Measurements from ENCODE around the gene TLR6.

The TLR6 gene

DNA sequence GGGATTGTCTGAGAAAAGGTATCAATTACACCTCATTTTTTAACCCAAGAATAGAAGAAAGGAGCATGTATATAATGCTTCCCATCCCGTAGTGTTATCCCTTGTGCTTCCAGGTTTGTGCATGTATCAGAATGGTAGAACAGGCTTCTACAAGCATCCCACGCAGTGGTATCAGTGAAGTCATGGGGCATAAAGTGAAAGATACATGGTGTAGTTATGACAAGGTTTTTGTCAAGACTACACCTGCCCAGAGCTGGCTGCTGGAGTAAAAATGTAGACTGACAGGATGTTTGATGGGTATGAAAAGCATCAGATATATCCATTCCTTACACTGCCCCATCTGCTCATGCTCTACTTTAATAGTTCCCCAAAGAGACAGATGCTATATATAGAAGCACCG, 61.5 kb downstream of the TLR6 start:
- 94% methylated on average over 3 of the region's 3 CpGs for WGBS
- Histone ChIP-seq H3K79me1 (replicated peaks; ENCODE audit: low read length, poor library complexity, severe bottlenecking) (no peaks in the 10 kb centered on the region), H2BK5ac (ENCODE audit: low read depth, low read length, poor library complexity, severe bottlenecking) (no peak overlapping the region), H4K91ac (ENCODE audit: low read length) (no peak overlapping the region), H3K14ac (ENCODE audit: low read length in 2 of 2) (no peak overlapping the region), H3K9ac (ENCODE audit: low read length) (no peak overlapping the region), H2BK12ac (ENCODE audit: low read length in 2 of 2) (no peak overlapping the region), H3K4me1 (ENCODE audit: control insufficient read depth, insufficient read depth, low read depth, low read length) (no peaks in the 10 kb centered on the region), H2BK120ac (ENCODE audit: low read depth, low read length) (no peak overlapping the region), H3K27me3 (ENCODE audit: control insufficient read depth in 1 of 2, insufficient read depth in 1 of 2, low read length in 2 of 2) (no peaks in the 10 kb centered on the region), H2AFZ (ENCODE audit: low read depth, low read length) (no peak overlapping the region), H3K4ac (ENCODE audit: low read depth in 1 of 2, low read length in 2 of 2) (no peak overlapping the region), H3K18ac (ENCODE audit: low read depth in 1 of 2, low read length in 2 of 2) (no peak overlapping the region), H3K23ac (ENCODE audit: low read length in 2 of 2) (no peak overlapping the region), H3K27ac (ENCODE audit: low read length, poor library complexity, severe bottlenecking) (no peak overlapping the region), H2AK5ac (ENCODE audit: low read length, severe bottlenecking) (no peak overlapping the region), H4K8ac (ENCODE audit: low read length) (no peak overlapping the region), H3K4me2 (ENCODE audit: low read length, poor library complexity, severe bottlenecking) (no peak overlapping the region), H2BK15ac (ENCODE audit: low read depth, poor library complexity, severe bottlenecking) (no peak overlapping the region), H3K4me3 (ENCODE audit: insufficient read depth in 1 of 2, low read depth in 1 of 2, low read length in 2 of 2) (no peak overlapping the region), H3K36me3 (ENCODE audit: control insufficient read depth in 1 of 2, insufficient read depth in 2 of 2, low read depth in 1 of 2, low read length in 2 of 2) (no peaks in the 10 kb centered on the region), H3K9me3 (ENCODE audit: control insufficient read depth, low read length) (no peaks in the 10 kb centered on the region)
- no peak for DNase-seq

DNA sequence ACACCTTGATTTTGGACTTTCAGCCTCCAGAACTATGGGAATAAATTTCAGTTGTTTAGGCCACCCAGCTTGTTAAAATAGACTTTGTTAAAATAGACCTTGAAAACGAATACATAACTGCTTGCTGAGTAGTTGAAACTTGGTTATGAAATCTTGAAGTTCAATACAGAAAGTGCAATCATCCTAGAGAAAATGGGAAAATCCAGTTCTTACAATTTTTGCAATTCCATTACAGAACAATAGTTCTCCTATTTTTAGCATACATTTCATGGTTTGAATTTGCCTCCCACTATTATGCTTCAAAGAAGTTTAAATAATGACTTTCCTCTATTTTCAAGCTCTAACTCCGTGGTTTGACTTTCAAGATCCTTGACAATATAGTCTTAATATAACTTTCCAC, 62.6 kb downstream of the TLR6 start:
- H2AK5ac ChIP-seq (ENCODE audit: low read length, severe bottlenecking) = no peak overlapping the region
- no peak overlapping the region for H3K4me3 ChIP-seq (ENCODE audit: insufficient read depth in 1 of 2, low read depth in 1 of 2, low read length in 2 of 2)
- no peaks in the 10 kb centered on the region for H3K9me3 ChIP-seq (ENCODE audit: control insufficient read depth, low read length)
- H3K4me1 ChIP-seq (ENCODE audit: control insufficient read depth, insufficient read depth, low read depth, low read length) = peaks cover 1% of the 10 kb centered on the region
- H3K79me1 ChIP-seq (replicated peaks; ENCODE audit: low read length, poor library complexity, severe bottlenecking) = no peaks in the 10 kb centered on the region
- 80% methylated on average over 2 of the region's 2 CpGs for WGBS
- no peak for DNase-seq
- no peak overlapping the region for H4K91ac ChIP-seq (ENCODE audit: low read length)
- no peak overlapping the region for H2BK15ac ChIP-seq (ENCODE audit: low read depth, poor library complexity, severe bottlenecking)
- no peak overlapping the region for H3K27ac ChIP-seq (ENCODE audit: low read length, poor library complexity, severe bottlenecking)
- H3K18ac ChIP-seq (ENCODE audit: low read depth in 1 of 2, low read length in 2 of 2) = no peak overlapping the region
- no peak overlapping the region for H4K8ac ChIP-seq (ENCODE audit: low read length)
- H3K9ac ChIP-seq (ENCODE audit: low read length) = no peak overlapping the region
- H3K23ac ChIP-seq (ENCODE audit: low read length in 2 of 2) = no peak overlapping the region
- H3K4ac ChIP-seq (ENCODE audit: low read depth in 1 of 2, low read length in 2 of 2) = no peak overlapping the region
- H2AFZ ChIP-seq (ENCODE audit: low read depth, low read length) = no peak overlapping the region
- H3K27me3 ChIP-seq (ENCODE audit: control insufficient read depth in 1 of 2, insufficient read depth in 1 of 2, low read length in 2 of 2) = no peaks in the 10 kb centered on the region
- H2BK5ac ChIP-seq (ENCODE audit: low read depth, low read length, poor library complexity, severe bottlenecking) = no peak overlapping the region
- no peak overlapping the region for H2BK120ac ChIP-seq (ENCODE audit: low read depth, low read length)
- H2BK12ac ChIP-seq (ENCODE audit: low read length in 2 of 2) = no peak overlapping the region
- no peak overlapping the region for H3K14ac ChIP-seq (ENCODE audit: low read length in 2 of 2)
- H3K4me2 ChIP-seq (ENCODE audit: low read length, poor library complexity, severe bottlenecking) = no peak overlapping the region
- no peaks in the 10 kb centered on the region for H3K36me3 ChIP-seq (ENCODE audit: control insufficient read depth in 1 of 2, insufficient read depth in 2 of 2, low read depth in 1 of 2, low read length in 2 of 2)

- H3K4me1 ChIP-seq (ENCODE audit: control insufficient read depth, insufficient read depth, low read depth, low read length) = peaks cover 6% of the 10 kb centered on the region
- no peak overlapping the region for H3K18ac ChIP-seq (ENCODE audit: low read depth in 1 of 2, low read length in 2 of 2)
- no peak for DNase-seq
- H2AK5ac ChIP-seq (ENCODE audit: low read length, severe bottlenecking) = no peak overlapping the region
- H2BK120ac ChIP-seq (ENCODE audit: low read depth, low read length) = no peak overlapping the region
- no peak overlapping the region for H3K4me2 ChIP-seq (ENCODE audit: low read length, poor library complexity, severe bottlenecking)
- H3K79me1 ChIP-seq (replicated peaks; ENCODE audit: low read length, poor library complexity, severe bottlenecking) = no peaks in the 10 kb centered on the region
- H2AFZ ChIP-seq (ENCODE audit: low read depth, low read length) = no peak overlapping the region
- no peak overlapping the region for H2BK15ac ChIP-seq (ENCODE audit: low read depth, poor library complexity, severe bottlenecking)
- no peak overlapping the region for H3K4me3 ChIP-seq (ENCODE audit: insufficient read depth in 1 of 2, low read depth in 1 of 2, low read length in 2 of 2)
- H2BK5ac ChIP-seq (ENCODE audit: low read depth, low read length, poor library complexity, severe bottlenecking) = no peak overlapping the region
- H3K27ac ChIP-seq (ENCODE audit: low read length, poor library complexity, severe bottlenecking) = no peak overlapping the region
- H3K4ac ChIP-seq (ENCODE audit: low read depth in 1 of 2, low read length in 2 of 2) = no peak overlapping the region
- no peak overlapping the region for H2BK12ac ChIP-seq (ENCODE audit: low read length in 2 of 2)
- no peaks in the 10 kb centered on the region for H3K9me3 ChIP-seq (ENCODE audit: control insufficient read depth, low read length)
- no peaks in the 10 kb centered on the region for H3K27me3 ChIP-seq (ENCODE audit: control insufficient read depth in 1 of 2, insufficient read depth in 1 of 2, low read length in 2 of 2)
- 91% methylated on average over 2 of the region's 2 CpGs for WGBS
- H3K23ac ChIP-seq (ENCODE audit: low read length in 2 of 2) = no peak overlapping the region
- no peak overlapping the region for H3K9ac ChIP-seq (ENCODE audit: low read length)
- no peaks in the 10 kb centered on the region for H3K36me3 ChIP-seq (ENCODE audit: control insufficient read depth in 1 of 2, insufficient read depth in 2 of 2, low read depth in 1 of 2, low read length in 2 of 2)
- no peak overlapping the region for H4K8ac ChIP-seq (ENCODE audit: low read length)
- H4K91ac ChIP-seq (ENCODE audit: low read length) = no peak overlapping the region
- no peak overlapping the region for H3K14ac ChIP-seq (ENCODE audit: low read length in 2 of 2)
Measured at GRCh38 chr4:38791010-38791409, 65.6 kb downstream of the TLR6 start.

- H3K14ac ChIP-seq (ENCODE audit: low read length in 2 of 2) = no peak overlapping the region
Measured at GRCh38 chr4:38788317-38788716, 68.3 kb downstream of the TLR6 start.

More at GRCh38 chr4:38788317-38788716, 68.3 kb downstream of the TLR6 start:
- H2BK120ac ChIP-seq (ENCODE audit: low read depth, low read length) = no peak overlapping the region
- no peak overlapping the region for H3K27ac ChIP-seq (ENCODE audit: low read length, poor library complexity, severe bottlenecking)
- H3K4me3 ChIP-seq (ENCODE audit: insufficient read depth in 1 of 2, low read depth in 1 of 2, low read length in 2 of 2) = no peak overlapping the region
- H4K91ac ChIP-seq (ENCODE audit: low read length) = no peak overlapping the region
- no peaks in the 10 kb centered on the region for H3K27me3 ChIP-seq (ENCODE audit: control insufficient read depth in 1 of 2, insufficient read depth in 1 of 2, low read length in 2 of 2)
- H3K9ac ChIP-seq (ENCODE audit: low read length) = no peak overlapping the region
- no peaks in the 10 kb centered on the region for H3K79me1 ChIP-seq (replicated peaks; ENCODE audit: low read length, poor library complexity, severe bottlenecking)
- WGBS = no CpG with 5 or more reads among the region's 1 CpG
- H2AK5ac ChIP-seq (ENCODE audit: low read length, severe bottlenecking) = no peak overlapping the region
- no peak overlapping the region for H4K8ac ChIP-seq (ENCODE audit: low read length)
- H3K36me3 ChIP-seq (ENCODE audit: control insufficient read depth in 1 of 2, insufficient read depth in 2 of 2, low read depth in 1 of 2, low read length in 2 of 2) = no peaks in the 10 kb centered on the region
- H2BK12ac ChIP-seq (ENCODE audit: low read length in 2 of 2) = no peak overlapping the region
- H3K4me2 ChIP-seq (ENCODE audit: low read length, poor library complexity, severe bottlenecking) = no peak overlapping the region
- no peak overlapping the region for H3K23ac ChIP-seq (ENCODE audit: low read length in 2 of 2)
- H3K18ac ChIP-seq (ENCODE audit: low read depth in 1 of 2, low read length in 2 of 2) = no peak overlapping the region
- H2BK15ac ChIP-seq (ENCODE audit: low read depth, poor library complexity, severe bottlenecking) = no peak overlapping the region
- no peak overlapping the region for H3K4ac ChIP-seq (ENCODE audit: low read depth in 1 of 2, low read length in 2 of 2)
- H3K4me1 ChIP-seq (ENCODE audit: control insufficient read depth, insufficient read depth, low read depth, low read length) = peaks cover 6% of the 10 kb centered on the region
- H2BK5ac ChIP-seq (ENCODE audit: low read depth, low read length, poor library complexity, severe bottlenecking) = no peak overlapping the region
- DNase-seq = no peak
- H3K9me3 ChIP-seq (ENCODE audit: control insufficient read depth, low read length) = no peaks in the 10 kb centered on the region
- H2AFZ ChIP-seq (ENCODE audit: low read depth, low read length) = no peak overlapping the region

All from mesenchymal stem cell (in vitro differentiated cells and primary cell).